ENCODE measurements around the gene OGFR. TPM values are rescaled to one million over a fixed set of nuclear protein-coding genes. Genes with fewer than 3 reads are reported as not detected.
A peak's percentile ranks its signal among the peaks of the same experiment; 100 is the strongest.

Gene OGFR
- total and polyA plus RNA-seq, 7 donors: 11.6 to 21.6 (median 19.2) TPM

DNA sequence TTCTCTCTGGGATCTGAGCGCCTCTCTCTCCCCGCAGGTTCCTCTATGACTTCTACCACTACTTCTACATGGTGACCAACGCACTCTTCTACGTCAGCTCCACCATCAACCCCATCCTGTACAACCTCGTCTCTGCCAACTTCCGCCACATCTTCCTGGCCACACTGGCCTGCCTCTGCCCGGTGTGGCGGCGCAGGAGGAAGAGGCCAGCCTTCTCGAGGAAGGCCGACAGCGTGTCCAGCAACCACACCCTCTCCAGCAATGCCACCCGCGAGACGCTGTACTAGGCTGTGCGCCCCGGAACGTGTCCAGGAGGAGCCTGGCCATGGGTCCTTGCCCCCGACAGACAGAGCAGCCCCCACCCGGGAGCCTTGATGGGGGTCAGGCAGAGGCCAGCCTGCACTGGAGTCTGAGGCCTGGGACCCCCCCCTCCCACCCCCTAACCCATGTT is 44.6 kb upstream of the OGFR start:
- H3K36me3 ChIP-seq (ENCODE audit: insufficient read depth in 1 of 2, low read depth in 1 of 2): no peaks in the 10 kb centered on the region
- no peaks in the 10 kb centered on the region for H3K4me1 ChIP-seq
- intact Hi-C loops (cut with DNase I): no loop called here
- 63 to 71% (median 67%) methylated on average over 17 to 20 of the region's 20 CpGs for WGBS, 3 donors
- ATAC-seq (no peak), DNase-seq (peak in 1 of 2 donors; percentile 55)
- peaks cover 0 to 41% (median 10%) of the 10 kb centered on the region in 3 donors for H3K27me3 ChIP-seq (ENCODE audit: insufficient read depth in 3 of 3, low read length in 2 of 3)
- no peak overlapping the region for H3K4me3 ChIP-seq
- H3K9me3 ChIP-seq: no peaks in the 10 kb centered on the region
- no peak overlapping the region for H3K27ac ChIP-seq
- TF ChIP-seq, protein P1, sequence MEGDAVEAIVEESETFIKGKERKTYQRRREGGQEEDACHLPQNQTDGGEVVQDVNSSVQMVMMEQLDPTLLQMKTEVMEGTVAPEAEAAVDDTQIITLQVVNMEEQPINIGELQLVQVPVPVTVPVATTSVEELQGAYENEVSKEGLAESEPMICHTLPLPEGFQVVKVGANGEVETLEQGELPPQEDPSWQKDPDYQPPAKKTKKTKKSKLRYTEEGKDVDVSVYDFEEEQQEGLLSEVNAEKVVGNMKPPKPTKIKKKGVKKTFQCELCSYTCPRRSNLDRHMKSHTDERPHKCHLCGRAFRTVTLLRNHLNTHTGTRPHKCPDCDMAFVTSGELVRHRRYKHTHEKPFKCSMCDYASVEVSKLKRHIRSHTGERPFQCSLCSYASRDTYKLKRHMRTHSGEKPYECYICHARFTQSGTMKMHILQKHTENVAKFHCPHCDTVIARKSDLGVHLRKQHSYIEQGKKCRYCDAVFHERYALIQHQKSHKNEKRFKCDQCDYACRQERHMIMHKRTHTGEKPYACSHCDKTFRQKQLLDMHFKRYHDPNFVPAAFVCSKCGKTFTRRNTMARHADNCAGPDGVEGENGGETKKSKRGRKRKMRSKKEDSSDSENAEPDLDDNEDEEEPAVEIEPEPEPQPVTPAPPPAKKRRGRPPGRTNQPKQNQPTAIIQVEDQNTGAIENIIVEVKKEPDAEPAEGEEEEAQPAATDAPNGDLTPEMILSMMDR (IDR thresholded peaks at IDR 0.05): no peak

DNA sequence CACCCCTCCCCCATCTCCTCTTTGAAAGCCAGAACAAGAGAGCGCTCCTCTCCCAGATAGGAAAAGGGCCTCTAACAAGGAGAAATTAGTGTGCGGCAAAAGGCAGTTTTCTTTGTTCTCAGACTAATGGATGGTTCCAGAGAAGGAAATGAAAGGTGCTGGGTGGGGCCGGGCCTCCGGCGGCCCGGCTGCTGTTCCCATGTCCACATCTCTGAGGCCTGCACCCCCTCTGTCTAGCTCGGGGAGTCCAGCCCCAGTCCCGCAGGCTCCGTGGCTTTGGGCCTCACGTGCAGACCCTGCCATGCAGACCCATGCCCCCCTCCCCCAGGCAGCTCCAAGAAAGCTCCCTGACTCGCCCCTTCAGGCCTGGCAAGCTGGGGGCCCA is 44.2 kb upstream of the OGFR start:
- Histone ChIP-seq H3K27me3 (ENCODE audit: insufficient read depth in 3 of 3, low read length in 2 of 3) (peaks cover 0 to 44% (median 10%) of the 10 kb centered on the region in 3 donors), H3K4me3 (no peak overlapping the region), H3K9me3 (no peaks in the 10 kb centered on the region), H3K36me3 (ENCODE audit: insufficient read depth in 1 of 2, low read depth in 1 of 2) (no peaks in the 10 kb centered on the region), H3K4me1 (no peaks in the 10 kb centered on the region), H3K27ac (no peak overlapping the region)
- DNase-seq: peak; percentile 10 to 37
- intact Hi-C loops (cut with DNase I): no loop called here
- no peak for ATAC-seq
- WGBS, 3 donors: 47 to 62% (median 51%) methylated on average over 9 to 11 of the region's 11 CpGs
- TF ChIP-seq, protein P1 (IDR thresholded peaks at IDR 0.05): no peak

DNA sequence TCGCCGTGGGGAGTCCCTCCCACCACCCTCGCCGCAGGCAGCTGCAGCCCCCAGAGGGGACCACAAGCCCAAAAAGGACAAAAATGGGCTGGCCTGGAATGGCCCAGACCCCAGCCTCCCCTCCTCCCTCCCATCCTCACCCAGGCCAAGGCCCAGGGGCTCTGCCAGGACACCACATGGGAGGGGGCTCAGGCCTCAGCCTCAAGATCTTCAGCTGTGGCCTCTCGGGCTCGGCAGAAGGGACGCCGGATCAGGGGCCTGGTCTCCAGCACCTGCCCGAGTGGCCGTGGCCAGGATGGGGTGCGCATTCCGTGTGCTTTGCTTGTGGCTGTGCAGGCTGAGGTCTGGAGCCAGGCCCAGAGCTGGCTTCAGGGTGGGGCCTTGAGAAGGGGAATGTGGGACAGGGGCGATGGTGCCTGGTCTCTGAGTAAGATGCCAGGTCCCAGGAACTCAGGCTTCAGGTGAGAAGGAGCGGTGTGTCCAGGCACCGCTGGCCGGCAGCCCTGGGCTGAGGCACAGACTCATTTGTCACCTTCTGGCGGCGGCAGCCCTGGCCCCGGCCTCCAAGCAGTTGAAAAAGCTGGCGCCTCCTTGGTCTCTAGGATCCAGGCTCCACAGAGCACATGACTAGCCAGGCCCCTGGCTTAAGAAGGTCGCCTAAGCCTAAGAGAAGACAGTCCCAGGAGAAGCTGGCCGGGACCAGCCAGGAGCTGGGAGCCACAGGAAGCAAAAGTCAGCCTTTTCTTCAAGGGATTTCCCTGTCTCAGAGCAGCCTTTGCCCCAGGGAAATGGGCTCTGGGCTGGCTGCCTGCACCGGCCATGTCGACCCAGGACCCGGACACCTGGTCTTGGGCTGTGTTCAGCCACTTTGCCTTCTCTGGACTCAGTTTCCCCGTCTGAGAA is 43.5 kb upstream of the OGFR start:
- peaks cover 0 to 51% (median 10%) of the 10 kb centered on the region in 3 donors for H3K27me3 ChIP-seq (ENCODE audit: insufficient read depth in 3 of 3, low read length in 2 of 3)
- TF ChIP-seq, protein P1 (IDR thresholded peaks at IDR 0.05): no peak
- no peak overlapping the region for H3K4me3 ChIP-seq
- WGBS, 3 donors: 39 to 42% (median 40%) methylated on average over 26 of the region's 26 CpGs
- no peaks in the 10 kb centered on the region for H3K4me1 ChIP-seq
- ATAC-seq (peak in 1 of 4 donors; percentile 19), DNase-seq (peak; percentile 11 to 53)
- no peaks in the 10 kb centered on the region for H3K36me3 ChIP-seq (ENCODE audit: insufficient read depth in 1 of 2, low read depth in 1 of 2)
- H3K9me3 ChIP-seq: no peaks in the 10 kb centered on the region
- intact Hi-C loops (cut with DNase I): no loop called here
- no peak overlapping the region for H3K27ac ChIP-seq

DNA sequence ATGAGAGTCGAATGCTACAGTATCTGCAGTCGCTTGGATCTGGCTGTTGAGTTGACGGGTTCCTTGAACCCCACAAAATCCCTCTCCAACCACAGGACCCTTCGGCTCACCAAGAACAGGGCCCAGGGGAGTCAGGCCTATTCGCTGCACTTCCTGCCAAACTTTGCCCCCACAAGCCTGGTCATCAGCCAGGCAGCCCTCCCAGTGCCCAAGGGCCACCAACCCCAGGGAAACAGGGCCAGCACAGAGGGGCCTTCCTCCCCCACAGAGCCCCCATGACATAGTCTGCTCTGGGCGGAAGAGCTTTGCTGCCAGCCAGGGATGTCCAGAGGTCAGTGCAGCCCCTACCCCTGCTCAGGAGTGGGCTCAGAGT is 42.9 kb upstream of the OGFR start:
- Histone ChIP-seq H3K36me3 (ENCODE audit: insufficient read depth in 1 of 2, low read depth in 1 of 2) (no peaks in the 10 kb centered on the region), H3K27ac (no peak overlapping the region), H3K9me3 (no peaks in the 10 kb centered on the region), H3K27me3 (ENCODE audit: insufficient read depth in 3 of 3, low read length in 2 of 3) (peaks cover 0 to 52% (median 11%) of the 10 kb centered on the region in 3 donors), H3K4me3 (no peak overlapping the region), H3K4me1 (no peaks in the 10 kb centered on the region)
- 92 to 96% (median 94%) methylated on average over 6 of the region's 6 CpGs for WGBS, 3 donors
- intact Hi-C loops (cut with DNase I): no loop called here
- TF ChIP-seq, protein P1 (IDR thresholded peaks at IDR 0.05): no peak
- peak in 1 of 2 donors; percentile 5 for DNase-seq
- no peak for ATAC-seq
